Measurements from ENCODE around the gene KCNQ2.
"Not testable (repeated sequence)": the region's sequence is repeated elsewhere in the genome, so short reads cannot be mapped to it uniquely, and the experiment has no call there.

KCNQ2 gene

GRCh38 chr20:63382551-63383300 is 89.7 kb downstream of the KCNQ2 start:
- Histone ChIP-seq H2BK5ac (ENCODE audit: low read length) (no peak overlapping the region), H3K23ac (ENCODE audit: low read length) (no peak overlapping the region), H3K4me1 (ENCODE audit: control insufficient read depth, low read depth, low read length) (no peaks in the 10 kb centered on the region), H3K18ac (ENCODE audit: low read length) (no peak overlapping the region), H2AK5ac (ENCODE audit: low read length) (no peak overlapping the region), H3K9ac (ENCODE audit: low read length) (no peak overlapping the region), H4K8ac (ENCODE audit: low read depth, low read length) (no peak overlapping the region), H3K79me2 (ENCODE audit: control insufficient read depth, insufficient read depth, low read length) (no peaks in the 10 kb centered on the region), H3K27me3 (ENCODE audit: insufficient read depth, low read length, poor library complexity) (no peaks in the 10 kb centered on the region), H2BK15ac (replicated peaks; ENCODE audit: low read depth) (no peak overlapping the region), H3K4me2 (ENCODE audit: low read length) (no peak overlapping the region), H3K36me3 (ENCODE audit: control insufficient read depth, insufficient read depth, low read length) (no peaks in the 10 kb centered on the region), H3K27ac (ENCODE audit: low read depth, low read length) (no peak overlapping the region), H3K56ac (ENCODE audit: low read length) (no peak overlapping the region), H3K4ac (ENCODE audit: low read depth, low read length) (no peak overlapping the region), H2BK120ac (ENCODE audit: low read depth, low read length) (no peak overlapping the region), H3K4me3 (ENCODE audit: low read length) (no peak overlapping the region), H3K79me1 (ENCODE audit: low read length) (no peaks in the 10 kb centered on the region), H4K5ac (ENCODE audit: low read length) (no peak overlapping the region)
- WGBS (ENCODE audit: extremely low coverage, insufficient coverage, low lambda C conversion rate), result no CpG with 5 or more reads among the region's 17 CpGs
- DNase-seq, result no peak

- Histone ChIP-seq H2AK5ac (ENCODE audit: low read length) (no peak overlapping the region), H3K4ac (ENCODE audit: low read depth, low read length) (no peak overlapping the region), H3K79me1 (ENCODE audit: low read length) (no peaks in the 10 kb centered on the region), H4K5ac (ENCODE audit: low read length) (no peak overlapping the region), H4K8ac (ENCODE audit: low read depth, low read length) (no peak overlapping the region), H3K23ac (ENCODE audit: low read length) (no peak overlapping the region), H3K36me3 (ENCODE audit: control insufficient read depth, insufficient read depth, low read length) (no peaks in the 10 kb centered on the region), H2BK15ac (replicated peaks; ENCODE audit: low read depth) (no peak overlapping the region), H3K27ac (ENCODE audit: low read depth, low read length) (no peak overlapping the region), H3K4me2 (ENCODE audit: low read length) (no peak overlapping the region), H3K4me1 (ENCODE audit: control insufficient read depth, low read depth, low read length) (no peaks in the 10 kb centered on the region), H2BK5ac (ENCODE audit: low read length) (no peak overlapping the region), H3K4me3 (ENCODE audit: low read length) (no peak overlapping the region), H3K27me3 (ENCODE audit: insufficient read depth, low read length, poor library complexity) (no peaks in the 10 kb centered on the region), H2BK120ac (ENCODE audit: low read depth, low read length) (no peak overlapping the region), H3K9ac (ENCODE audit: low read length) (no peak overlapping the region), H3K79me2 (ENCODE audit: control insufficient read depth, insufficient read depth, low read length) (no peaks in the 10 kb centered on the region), H3K56ac (ENCODE audit: low read length) (no peak overlapping the region), H3K18ac (ENCODE audit: low read length) (no peak overlapping the region)
- no CpG with 5 or more reads among the region's 22 CpGs for WGBS (ENCODE audit: extremely low coverage, insufficient coverage, low lambda C conversion rate)
- no peak for DNase-seq
Observed at GRCh38 chr20:63381781-63382431, 90.5 kb downstream of the KCNQ2 start.

- no peak overlapping the region for H2BK120ac ChIP-seq (ENCODE audit: low read depth, low read length)
- no peak overlapping the region for H2BK15ac ChIP-seq (replicated peaks; ENCODE audit: low read depth)
- H3K23ac ChIP-seq (ENCODE audit: low read length), result no peak overlapping the region
- H4K5ac ChIP-seq (ENCODE audit: low read length), result no peak overlapping the region
- H3K4me3 ChIP-seq (ENCODE audit: low read length), result no peak overlapping the region
- H3K56ac ChIP-seq (ENCODE audit: low read length), result no peak overlapping the region
- H4K8ac ChIP-seq (ENCODE audit: low read depth, low read length), result no peak overlapping the region
- no peak overlapping the region for H2AK5ac ChIP-seq (ENCODE audit: low read length)
- no peak overlapping the region for H3K9ac ChIP-seq (ENCODE audit: low read length)
- H2BK5ac ChIP-seq (ENCODE audit: low read length), result no peak overlapping the region
- no peaks in the 10 kb centered on the region for H3K27me3 ChIP-seq (ENCODE audit: insufficient read depth, low read length, poor library complexity)
- H3K4ac ChIP-seq (ENCODE audit: low read depth, low read length), result no peak overlapping the region
- H3K36me3 ChIP-seq (ENCODE audit: control insufficient read depth, insufficient read depth, low read length), result no peaks in the 10 kb centered on the region
- H3K18ac ChIP-seq (ENCODE audit: low read length), result no peak overlapping the region
- H3K4me1 ChIP-seq (ENCODE audit: control insufficient read depth, low read depth, low read length), result no peaks in the 10 kb centered on the region
- no peak overlapping the region for H3K4me2 ChIP-seq (ENCODE audit: low read length)
- no CpG with 5 or more reads among the region's 21 CpGs for WGBS (ENCODE audit: extremely low coverage, insufficient coverage, low lambda C conversion rate)
- no peak for DNase-seq
- no peak overlapping the region for H3K27ac ChIP-seq (ENCODE audit: low read depth, low read length)
- no peaks in the 10 kb centered on the region for H3K79me1 ChIP-seq (ENCODE audit: low read length)
- H3K79me2 ChIP-seq (ENCODE audit: control insufficient read depth, insufficient read depth, low read length), result no peaks in the 10 kb centered on the region
Observed at GRCh38 chr20:63380346-63380870, 92.0 kb downstream of the KCNQ2 start.

GRCh38 chr20:63379872-63380271 is 92.6 kb downstream of the KCNQ2 start:
- H3K9ac ChIP-seq (ENCODE audit: low read length); H3K4ac ChIP-seq (ENCODE audit: low read depth, low read length); H3K18ac ChIP-seq (ENCODE audit: low read length); DNase-seq; H3K56ac ChIP-seq (ENCODE audit: low read length); H3K36me3 ChIP-seq (ENCODE audit: control insufficient read depth, insufficient read depth, low read length); H3K4me3 ChIP-seq (ENCODE audit: low read length); H3K27me3 ChIP-seq (ENCODE audit: insufficient read depth, low read length, poor library complexity); H4K8ac ChIP-seq (ENCODE audit: low read depth, low read length); H4K5ac ChIP-seq (ENCODE audit: low read length); H3K79me1 ChIP-seq (ENCODE audit: low read length); H3K27ac ChIP-seq (ENCODE audit: low read depth, low read length); H3K4me1 ChIP-seq (ENCODE audit: control insufficient read depth, low read depth, low read length); H3K23ac ChIP-seq (ENCODE audit: low read length); H2AK5ac ChIP-seq (ENCODE audit: low read length); H3K79me2 ChIP-seq (ENCODE audit: control insufficient read depth, insufficient read depth, low read length); H2BK120ac ChIP-seq (ENCODE audit: low read depth, low read length); H2BK5ac ChIP-seq (ENCODE audit: low read length); H3K4me2 ChIP-seq (ENCODE audit: low read length); H2BK15ac ChIP-seq (replicated peaks; ENCODE audit: low read depth): not testable (repeated sequence)
- WGBS (ENCODE audit: extremely low coverage, insufficient coverage, low lambda C conversion rate), result no CpG with 5 or more reads among the region's 9 CpGs

- H2BK5ac ChIP-seq (ENCODE audit: low read length), result no peak overlapping the region
- no peak overlapping the region for H3K27ac ChIP-seq (ENCODE audit: low read depth, low read length)
- no peak overlapping the region for H3K4me3 ChIP-seq (ENCODE audit: low read length)
- H3K36me3 ChIP-seq (ENCODE audit: control insufficient read depth, insufficient read depth, low read length), result no peaks in the 10 kb centered on the region
- WGBS (ENCODE audit: extremely low coverage, insufficient coverage, low lambda C conversion rate), result no CpG with 5 or more reads among the region's 11 CpGs
- no peak overlapping the region for H4K5ac ChIP-seq (ENCODE audit: low read length)
- no peaks in the 10 kb centered on the region for H3K79me2 ChIP-seq (ENCODE audit: control insufficient read depth, insufficient read depth, low read length)
- no peak overlapping the region for H3K4ac ChIP-seq (ENCODE audit: low read depth, low read length)
- H2BK120ac ChIP-seq (ENCODE audit: low read depth, low read length), result no peak overlapping the region
- no peak overlapping the region for H3K9ac ChIP-seq (ENCODE audit: low read length)
- no peak overlapping the region for H2AK5ac ChIP-seq (ENCODE audit: low read length)
- H3K4me2 ChIP-seq (ENCODE audit: low read length), result no peak overlapping the region
- H3K4me1 ChIP-seq (ENCODE audit: control insufficient read depth, low read depth, low read length), result no peaks in the 10 kb centered on the region
- no peak overlapping the region for H3K23ac ChIP-seq (ENCODE audit: low read length)
- H3K79me1 ChIP-seq (ENCODE audit: low read length), result no peaks in the 10 kb centered on the region
- H3K56ac ChIP-seq (ENCODE audit: low read length), result no peak overlapping the region
- no peak for DNase-seq
- no peak overlapping the region for H2BK15ac ChIP-seq (replicated peaks; ENCODE audit: low read depth)
- no peak overlapping the region for H4K8ac ChIP-seq (ENCODE audit: low read depth, low read length)
- no peak overlapping the region for H3K18ac ChIP-seq (ENCODE audit: low read length)
- H3K27me3 ChIP-seq (ENCODE audit: insufficient read depth, low read length, poor library complexity), result no peaks in the 10 kb centered on the region
Observed at GRCh38 chr20:63379296-63379695, 93.2 kb downstream of the KCNQ2 start.

Data from mesendoderm (in vitro differentiated cells).